BJ (cell line): ENCODE results near the gene PSMG3. TPM values are rescaled to one million over a fixed set of nuclear protein-coding genes. Genes with fewer than 3 reads are reported as not detected.

Experiments
- CTCF ChIA-PET: fragments of 350-600 bp; formaldehyde crosslinking; extraction: SDS; loops from one replicate; lab custom pipeline; 2021; ENCODE audit warnings: antibody characterized with exemption, inconsistent platforms; lab: Yijun Ruan, JAX
- POLR2A ChIA-PET: fragments of 300-600 bp; sonication (Branson Sonifier 250); formaldehyde crosslinking; extraction: SDS; loops from one replicate; lab custom pipeline; 2021; ENCODE audit warnings: antibody characterized with exemption; lab: Charles Lee
- DNase-seq: peaks from one replicate; pipeline ENCODE4 v3.0.0-alpha.2; 2011; ENCODE audit warnings: low read depth
- H3K27me3 ChIP-seq: 2 replicates; pipeline ENCODE4 v1.6.0; 2011; ENCODE audit warnings: low read length; ENCODE audit not compliant: control insufficient read depth, insufficient read depth
- H3K36me3 ChIP-seq: 2 replicates; pipeline ENCODE4 v1.5.1; 2011; ENCODE audit warnings: low read length; ENCODE audit not compliant: control insufficient read depth, insufficient read depth
- H3K4me3 ChIP-seq: 2 replicates; pipeline ENCODE4 v1.5.1; 2011; ENCODE audit warnings: low read depth, mild to moderate bottlenecking, control low read depth, low read length
- polyA plus RNA-seq: library from polyadenylated mRNA; depleted of rRNA; stranded (reverse); fragments of >200 nt; gene quantifications from 2 replicates; pipeline ENCODE4 v1.2.3, GENCODE V29; 2011
- TF ChIP-seq, protein P1 (sequence below): IDR thresholded peaks from 2 replicates; pipeline ENCODE4 v1.5.1; 2011; ENCODE audit warnings: low read depth, mild to moderate bottlenecking, control low read depth, inconsistent platforms, low read length, moderate library complexity; ENCODE audit not compliant: insufficient read depth

PSMG3 gene
- polyA plus RNA-seq, 1 experiment = 40.9 TPM

DNA sequence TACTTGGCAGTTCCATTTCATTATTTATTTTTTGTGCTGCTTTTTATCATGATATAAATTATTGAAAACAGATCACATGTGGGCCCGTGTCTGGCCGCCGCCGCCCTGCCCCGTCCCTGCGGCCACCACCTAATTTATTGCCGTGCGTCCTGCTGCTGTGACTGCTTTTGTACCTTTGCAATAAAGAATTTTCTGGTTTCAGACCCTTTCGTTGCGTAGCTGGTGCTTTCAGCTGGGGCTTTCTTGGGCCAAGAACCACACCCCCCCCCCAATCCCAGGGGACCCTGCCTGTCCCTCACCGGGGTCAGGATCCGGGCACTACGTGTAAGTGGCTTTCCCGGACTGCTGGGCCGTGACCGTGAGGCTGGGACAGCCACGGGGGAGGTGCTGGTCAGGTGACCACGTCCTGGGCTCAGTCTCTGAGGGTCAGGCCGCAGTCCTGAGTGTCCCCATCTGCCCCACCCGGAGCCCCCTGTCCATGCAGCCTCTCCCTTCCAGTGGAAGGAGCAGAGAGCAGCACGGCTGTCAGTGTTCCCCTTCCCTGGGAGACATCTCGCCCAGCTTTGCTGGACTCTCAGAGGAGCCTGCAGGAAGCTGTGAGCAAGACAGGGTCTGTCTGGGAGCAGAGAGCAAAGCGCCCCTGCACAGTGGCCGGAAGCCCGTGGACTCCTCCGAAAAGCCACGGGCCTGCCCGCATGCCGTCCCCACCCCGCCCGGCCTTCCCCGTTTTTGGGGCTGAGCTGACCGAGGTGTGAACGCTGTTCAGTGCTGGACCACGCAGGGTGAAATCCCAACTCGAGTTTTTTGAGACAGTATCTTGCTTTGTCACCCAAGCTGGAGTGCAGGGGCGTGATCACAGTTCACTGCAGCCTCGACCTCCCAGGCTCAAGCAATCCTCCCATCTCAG is 26.7 kb downstream of the PSMG3 start:
- DNase-seq = no peak
- ChIA-PET CTCF (no interaction called here), POLR2A (no interaction called here)
- TF ChIP-seq, protein P1, sequence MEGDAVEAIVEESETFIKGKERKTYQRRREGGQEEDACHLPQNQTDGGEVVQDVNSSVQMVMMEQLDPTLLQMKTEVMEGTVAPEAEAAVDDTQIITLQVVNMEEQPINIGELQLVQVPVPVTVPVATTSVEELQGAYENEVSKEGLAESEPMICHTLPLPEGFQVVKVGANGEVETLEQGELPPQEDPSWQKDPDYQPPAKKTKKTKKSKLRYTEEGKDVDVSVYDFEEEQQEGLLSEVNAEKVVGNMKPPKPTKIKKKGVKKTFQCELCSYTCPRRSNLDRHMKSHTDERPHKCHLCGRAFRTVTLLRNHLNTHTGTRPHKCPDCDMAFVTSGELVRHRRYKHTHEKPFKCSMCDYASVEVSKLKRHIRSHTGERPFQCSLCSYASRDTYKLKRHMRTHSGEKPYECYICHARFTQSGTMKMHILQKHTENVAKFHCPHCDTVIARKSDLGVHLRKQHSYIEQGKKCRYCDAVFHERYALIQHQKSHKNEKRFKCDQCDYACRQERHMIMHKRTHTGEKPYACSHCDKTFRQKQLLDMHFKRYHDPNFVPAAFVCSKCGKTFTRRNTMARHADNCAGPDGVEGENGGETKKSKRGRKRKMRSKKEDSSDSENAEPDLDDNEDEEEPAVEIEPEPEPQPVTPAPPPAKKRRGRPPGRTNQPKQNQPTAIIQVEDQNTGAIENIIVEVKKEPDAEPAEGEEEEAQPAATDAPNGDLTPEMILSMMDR = no peak
- Histone ChIP-seq H3K27me3 (no peaks in the 10 kb centered on the region), H3K4me3 (no peak overlapping the region), H3K36me3 (peaks cover 26% of the 10 kb centered on the region)

DNA sequence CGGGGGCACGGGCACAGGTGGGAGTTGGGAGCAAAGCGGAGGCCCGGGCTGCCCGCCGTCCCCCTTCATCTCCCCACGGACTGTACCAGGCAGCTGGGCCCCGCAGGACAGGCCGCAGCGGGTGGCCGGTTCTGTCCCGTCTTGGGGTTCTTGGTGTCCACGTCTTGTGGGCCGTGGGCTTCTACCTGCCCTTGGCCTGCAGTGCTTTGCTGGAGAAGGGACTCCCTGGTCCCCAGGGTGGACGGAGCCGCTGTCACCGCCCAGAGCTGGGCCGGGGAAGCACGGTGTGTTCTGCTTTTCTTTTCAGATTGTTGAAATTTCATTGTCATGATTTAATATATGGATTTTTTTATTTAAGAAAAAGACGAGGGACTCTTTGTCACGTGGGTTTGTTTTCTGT is 27.5 kb downstream of the PSMG3 start:
- no peak for DNase-seq
- CTCF ChIA-PET = no interaction called here

DNA sequence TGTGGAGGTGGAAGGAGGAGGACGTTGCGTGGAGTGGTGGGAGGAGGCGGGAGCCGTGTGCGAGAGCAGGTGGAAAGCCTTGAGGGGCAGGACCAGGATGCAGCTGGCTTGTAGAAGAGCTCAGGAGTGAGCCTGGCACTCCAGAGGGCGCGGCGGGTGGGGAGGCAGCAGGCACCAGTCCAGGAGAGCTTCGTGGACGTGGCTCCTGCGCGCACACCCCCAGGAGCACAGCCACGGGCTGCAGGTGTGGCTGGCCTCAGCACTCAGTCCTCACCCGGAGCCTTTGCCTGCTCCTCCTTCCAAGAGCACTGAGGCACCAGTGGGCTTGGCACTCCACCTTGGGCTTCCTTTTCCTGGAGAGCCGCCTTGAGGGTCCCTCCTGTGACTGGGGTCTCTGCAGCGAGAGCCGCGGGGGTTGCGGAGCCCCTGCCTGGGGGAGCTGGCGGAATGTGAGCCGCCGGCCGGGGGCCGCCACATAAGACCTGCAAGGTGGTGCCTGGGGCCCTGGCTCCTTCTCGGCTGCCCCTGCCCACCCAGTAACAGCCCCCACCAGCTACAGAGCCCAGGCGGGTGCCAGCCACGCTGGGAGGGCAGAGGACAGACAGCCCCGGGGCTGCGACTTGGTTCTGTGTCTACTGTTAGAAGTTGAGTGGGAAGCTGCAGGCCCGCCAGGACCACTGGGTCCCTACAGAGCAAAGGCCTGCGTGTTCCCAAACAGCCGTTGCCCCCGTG is 28.2 kb downstream of the PSMG3 start:
- H3K4me3 ChIP-seq = no peak overlapping the region
- TF ChIP-seq, protein P1 = no peak
- H3K27me3 ChIP-seq = no peaks in the 10 kb centered on the region
- POLR2A ChIA-PET = no interaction called here
- CTCF ChIA-PET = interaction anchor here (0.6 to 1.6 kb wide), 2 partner anchors 14 to 528 kb away, joined by 3 read pairs; no protein-coding TSS in a partner anchor
- DNase-seq = no peak
- H3K36me3 ChIP-seq = peaks cover 26% of the 10 kb centered on the region

More for the DNA sequence above, 27.5 kb downstream of the PSMG3 start:
- POLR2A ChIA-PET = no interaction called here
- Histone ChIP-seq H3K27me3 (no peaks in the 10 kb centered on the region), H3K4me3 (no peak overlapping the region), H3K36me3 (peaks cover 26% of the 10 kb centered on the region)
- TF ChIP-seq, protein P1 = no peak

DNA sequence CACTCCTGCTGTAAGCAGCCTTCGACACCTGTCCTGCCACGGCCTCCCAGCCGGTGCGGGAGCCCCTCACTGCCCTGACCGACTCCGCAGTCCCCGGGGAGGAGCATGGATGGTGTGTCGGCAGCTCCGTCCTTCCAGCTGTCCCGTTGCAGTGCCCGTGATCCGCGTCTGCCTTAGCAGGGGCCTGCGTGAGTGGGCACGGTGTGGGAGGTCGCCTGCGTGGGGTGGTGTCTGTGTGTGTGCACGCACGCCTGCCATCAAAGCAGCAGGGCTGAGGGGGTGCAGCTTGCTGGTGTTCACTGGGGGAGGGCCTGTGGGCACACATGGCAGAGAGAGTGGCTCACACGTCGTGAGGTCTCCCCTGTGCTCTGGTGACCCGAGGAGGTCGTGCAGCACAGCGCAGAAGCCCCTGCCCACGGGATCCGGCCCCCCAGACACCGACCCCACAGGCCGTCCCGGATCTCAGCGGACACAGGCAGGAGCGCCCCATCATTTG is 29.0 kb downstream of the PSMG3 start:
- no peak for DNase-seq
- TF ChIP-seq, protein P1 = no peak
- H3K4me3 ChIP-seq = no peak overlapping the region
- ChIA-PET CTCF (interaction anchor here (0.6 to 1.6 kb wide), 2 partner anchors 14 to 528 kb away, joined by 3 read pairs; no protein-coding TSS in a partner anchor), POLR2A (no interaction called here)
- no peaks in the 10 kb centered on the region for H3K27me3 ChIP-seq
- peaks cover 29% of the 10 kb centered on the region for H3K36me3 ChIP-seq
